HEK293 (cell line): Measurements from ENCODE around the gene IGDCC3.

Experiments used
- FEZF1 ChIP-seq: fragments of 450-650 bp; formaldehyde crosslinking; IDR thresholded peaks from 2 replicates; pipeline ENCODE4 v1.5.1; 2016; ENCODE audit warnings: missing biosample characterization, missing genetic modification characterization
- GLI2 ChIP-seq: fragments of 450-650 bp; formaldehyde crosslinking; IDR thresholded peaks from 2 replicates; pipeline ENCODE4; 2017; ENCODE audit warnings: missing biosample characterization, missing genetic modification characterization, low read depth, borderline replicate concordance
- GLIS1 ChIP-seq: fragments of 450-650 bp; formaldehyde crosslinking; IDR thresholded peaks from 2 replicates; pipeline ENCODE4 v1.5.1; 2016; ENCODE audit warnings: missing biosample characterization, missing genetic modification characterization
- OVOL3 ChIP-seq: fragments of 450-650 bp; formaldehyde crosslinking; IDR thresholded peaks from 2 replicates; pipeline ENCODE4 v1.5.1; 2016; ENCODE audit warnings: missing biosample characterization, missing genetic modification characterization
- SP3 ChIP-seq: fragments of 450-650 bp; formaldehyde crosslinking; IDR thresholded peaks from 2 replicates; pipeline ENCODE4 v1.5.1; 2016; ENCODE audit warnings: missing biosample characterization, missing genetic modification characterization
- ZBTB11 ChIP-seq: fragments of 450-650 bp; formaldehyde crosslinking; conservative IDR thresholded peaks from 2 replicates; pipeline ENCODE4 v1.5.1; 2016; ENCODE audit warnings: low read depth, missing biosample characterization, missing genetic modification characterization
- ZBTB17 ChIP-seq: fragments of 450-650 bp; formaldehyde crosslinking; IDR thresholded peaks from 2 replicates; pipeline ENCODE4 v1.5.1; 2016; ENCODE audit warnings: missing biosample characterization, missing genetic modification characterization
- ZEB2 ChIP-seq: fragments of 450-650 bp; formaldehyde crosslinking; IDR thresholded peaks from 2 replicates; pipeline ENCODE4 v1.5.1; 2016; ENCODE audit warnings: missing biosample characterization, missing genetic modification characterization
- ZFP37 ChIP-seq: fragments of 450-650 bp; formaldehyde crosslinking; IDR thresholded peaks from 2 replicates; pipeline ENCODE4 v1.5.1; 2016; ENCODE audit warnings: missing biosample characterization, missing genetic modification characterization
- ZFP69B ChIP-seq: fragments of 450-650 bp; formaldehyde crosslinking; IDR thresholded peaks from 2 replicates; pipeline ENCODE4 v1.5.1; 2016; ENCODE audit warnings: missing biosample characterization, missing genetic modification characterization
- ZNF140 ChIP-seq: fragments of 450-650 bp; formaldehyde crosslinking; IDR thresholded peaks from 2 replicates; pipeline ENCODE4 v1.5.1; 2016; ENCODE audit warnings: missing biosample characterization, missing genetic modification characterization
- ZNF23 ChIP-seq: fragments of 450-650 bp; formaldehyde crosslinking; IDR thresholded peaks from 2 replicates; pipeline ENCODE4 v1.5.1; 2016; ENCODE audit warnings: missing biosample characterization, missing genetic modification characterization, borderline replicate concordance
- ZNF280D ChIP-seq: fragments of 450-650 bp; formaldehyde crosslinking; IDR thresholded peaks from 2 replicates; pipeline ENCODE4 v1.5.1; 2016; ENCODE audit warnings: missing biosample characterization, missing genetic modification characterization
- ZNF324 ChIP-seq: fragments of 450-650 bp; formaldehyde crosslinking; IDR thresholded peaks from 2 replicates; pipeline ENCODE4 v1.5.1; 2016; ENCODE audit warnings: missing biosample characterization, missing genetic modification characterization
- ZNF350 ChIP-seq: fragments of 450-650 bp; formaldehyde crosslinking; IDR thresholded peaks from 2 replicates; pipeline ENCODE4 v1.5.0; 2017; ENCODE audit warnings: missing biosample characterization, mild to moderate bottlenecking, missing genetic modification characterization
- ZNF426 ChIP-seq: fragments of 450-650 bp; formaldehyde crosslinking; IDR thresholded peaks from 2 replicates; pipeline ENCODE4 v1.5.1; 2017; ENCODE audit warnings: missing biosample characterization, missing genetic modification characterization, mild to moderate bottlenecking, inconsistent platforms, moderate library complexity
- ZNF48 ChIP-seq: fragments of 450-650 bp; formaldehyde crosslinking; IDR thresholded peaks from 2 replicates; pipeline ENCODE4 v1.5.1; 2016; ENCODE audit warnings: missing biosample characterization, missing genetic modification characterization
- ZNF514 ChIP-seq: fragments of 450-650 bp; formaldehyde crosslinking; IDR thresholded peaks from 2 replicates; pipeline ENCODE4 v1.5.1; 2016; ENCODE audit warnings: missing biosample characterization, missing genetic modification characterization
- ZNF518A ChIP-seq: fragments of 450-650 bp; formaldehyde crosslinking; conservative IDR thresholded peaks from 2 replicates; pipeline ENCODE4 v1.5.1; 2016; ENCODE audit warnings: low read depth, missing biosample characterization, missing genetic modification characterization
- ZNF544 ChIP-seq: fragments of 450-650 bp; formaldehyde crosslinking; IDR thresholded peaks from 2 replicates; pipeline ENCODE4 v1.5.0; 2017; ENCODE audit warnings: missing biosample characterization, missing genetic modification characterization
- ZNF548 ChIP-seq: fragments of 450-650 bp; formaldehyde crosslinking; IDR thresholded peaks from 2 replicates; pipeline ENCODE4 v1.5.1; 2016; ENCODE audit warnings: missing biosample characterization, missing genetic modification characterization
- ZNF558 ChIP-seq: fragments of 450-650 bp; formaldehyde crosslinking; IDR thresholded peaks from 2 replicates; pipeline ENCODE4 v1.5.1; 2016; ENCODE audit warnings: missing biosample characterization, missing genetic modification characterization
- ZNF664 ChIP-seq: fragments of 450-650 bp; formaldehyde crosslinking; IDR thresholded peaks from 2 replicates; pipeline ENCODE4 v1.5.1; 2016; ENCODE audit warnings: missing biosample characterization, missing genetic modification characterization
- ZNF701 ChIP-seq: fragments of 450-650 bp; formaldehyde crosslinking; IDR thresholded peaks from 2 replicates; pipeline ENCODE4 v1.5.1; 2016; ENCODE audit warnings: missing biosample characterization, missing genetic modification characterization
- ZNF785 ChIP-seq: fragments of 450-650 bp; formaldehyde crosslinking; IDR thresholded peaks from 2 replicates; pipeline ENCODE4 v1.5.1; 2016; ENCODE audit warnings: missing biosample characterization, missing genetic modification characterization
- ZNF792 ChIP-seq: fragments of 450-650 bp; formaldehyde crosslinking; IDR thresholded peaks from 2 replicates; pipeline ENCODE4 v1.5.1; 2016; ENCODE audit warnings: missing biosample characterization, missing genetic modification characterization
- ZSCAN18 ChIP-seq: fragments of 450-650 bp; formaldehyde crosslinking; IDR thresholded peaks from 2 replicates; pipeline ENCODE4 v1.5.1; 2016; ENCODE audit warnings: missing biosample characterization, missing genetic modification characterization
- ZSCAN23 ChIP-seq: fragments of 450-650 bp; formaldehyde crosslinking; IDR thresholded peaks from 2 replicates; pipeline ENCODE4 v1.5.1; 2016; ENCODE audit warnings: missing biosample characterization, missing genetic modification characterization
- ZSCAN30 ChIP-seq: fragments of 450-650 bp; IDR thresholded peaks from 2 replicates; pipeline ENCODE4 v1.5.1; 2018; ENCODE audit warnings: missing biosample characterization, mild to moderate bottlenecking, missing genetic modification characterization, moderate library complexity

IGDCC3 gene

GRCh38 chr15:65423976-65424679 lies 46.3 kb upstream of the IGDCC3 start (continued):
- TF ChIP-seq ZFP37 (no peak), GLI2 (tag by site-specific recombination) (no peak), SP3 (tag by site-specific recombination) (peak; percentile 44; the same call in 1 of the 2 replicates), ZNF701 (tag by site-specific recombination) (no peak), FEZF1 (no peak), ZNF426 (no peak), ZFP69B (no peak), ZEB2 (no peak), ZBTB11 (tag by site-specific recombination) (no peak), GLIS1 (no peak), OVOL3 (no peak), ZSCAN30 (tag by site-specific recombination) (no peak), ZNF140 (no peak), ZSCAN23 (tag by site-specific recombination) (no peak), ZNF48 (tag by site-specific recombination) (no peak), ZNF664 (tag by site-specific recombination) (no peak), ZNF544 (tag by site-specific recombination) (no peak), ZNF350 (no peak), ZNF324 (tag by site-specific recombination) (no peak), ZNF792 (tag by site-specific recombination) (no peak), ZNF514 (tag by site-specific recombination) (no peak), ZSCAN18 (tag by site-specific recombination) (no peak), ZNF558 (no peak), ZNF548 (tag by site-specific recombination) (no peak), ZNF785 (tag by site-specific recombination) (no peak), ZNF23 (no peak), ZNF280D (no peak), ZBTB17 (tag by site-specific recombination) (peak; percentile 70), ZNF518A (tag by site-specific recombination) (no peak)
